PC-9 (cell line): ENCODE measurements around the gene VPS37B. TPM values are rescaled to one million over a fixed set of nuclear protein-coding genes. Genes with fewer than 3 reads are reported as not detected.

Experiments used
- BruUV-seq: library from RNA; stranded (reverse); fragments of 400-500 nt; replicated peaks from 2 replicates; lab custom pipeline; 2021; lab: Mats Ljungman, UMichigan
- CTCF ChIA-PET: fragments of 300-600 bp; sonication (Branson Sonifier 250); formaldehyde crosslinking; loops from one replicate; lab custom pipeline; 2022; ENCODE audit warnings: antibody characterized with exemption; lab: Charles Lee
- POLR2A ChIA-PET: fragments of 300-600 bp; sonication (Branson Sonifier 250); formaldehyde crosslinking; loops from one replicate; lab custom pipeline; 2022; ENCODE audit warnings: antibody characterized with exemption; ENCODE audit not compliant: unreplicated experiment; lab: Charles Lee
- DNase-seq, 2 experiments: peaks; one replicate each; pipeline versions ENCODE4 v3.0.0 to v3.0.0-alpha.2; 2015 to 2022; ENCODE audit warnings: mixed read lengths in 1 of 2
- H2AFZ ChIP-seq: fragments of 200-600 bp; sonication (generic); 2 replicates; pipeline ENCODE4 v1.8.1; 2017; ENCODE audit warnings: antibody characterized with exemption
- H3F3A ChIP-seq: fragments of 200-600 bp; sonication (generic); 2 replicates; pipeline ENCODE4 v1.8.1; 2017; ENCODE audit warnings: antibody characterized with exemption, mild to moderate bottlenecking, low read depth; ENCODE audit not compliant: insufficient read depth
- H3K27ac ChIP-seq: fragments of 200-600 bp; sonication (generic); 2 replicates; pipeline ENCODE4 v1.6.1; 2016; ENCODE audit warnings: mixed run types
- H3K27me3 ChIP-seq: fragments of 200-600 bp; sonication (generic); 2 replicates; pipeline ENCODE4 v1.6.1; 2016; ENCODE audit warnings: low read depth, mixed run types; ENCODE audit not compliant: insufficient read depth
- H3K36me3 ChIP-seq: fragments of 200-600 bp; sonication (generic); 2 replicates; pipeline ENCODE4 v1.6.1; 2016; ENCODE audit warnings: low read depth, mixed run types
- H3K4me1 ChIP-seq: fragments of 200-600 bp; sonication (generic); replicated peaks from 2 replicates; pipeline ENCODE4 v1.6.1; 2016; ENCODE audit warnings: mixed run types; ENCODE audit not compliant: insufficient read depth
- H3K4me2 ChIP-seq: fragments of 200-600 bp; sonication (generic); 2 replicates; pipeline ENCODE4 v1.6.1; 2017; ENCODE audit warnings: mixed run types
- H3K4me3 ChIP-seq: fragments of 200-600 bp; sonication (generic); 2 replicates; pipeline ENCODE4 v1.6.1; 2016; ENCODE audit warnings: mixed run types
- H3K79me2 ChIP-seq: fragments of 200-600 bp; sonication (generic); 2 replicates; pipeline ENCODE4 v1.6.1; 2017; ENCODE audit warnings: low read depth, mixed run types
- H3K9me2 ChIP-seq: fragments of 200-600 bp; sonication (generic); 2 replicates; pipeline ENCODE4 v1.8.1; 2017; ENCODE audit warnings: mild to moderate bottlenecking; ENCODE audit not compliant: insufficient read depth
- H3K9me3 ChIP-seq: fragments of 200-600 bp; sonication (generic); 2 replicates; pipeline ENCODE4 v1.8.1; 2016; ENCODE audit warnings: low read depth; ENCODE audit not compliant: insufficient read depth
- H4K20me1 ChIP-seq: fragments of 200-600 bp; sonication (generic); 2 replicates; pipeline ENCODE4 v1.8.1; 2017; ENCODE audit not compliant: insufficient read depth
- EZH2 ChIP-seq: fragments of 200-600 bp; sonication (generic); IDR thresholded peaks from 2 replicates; pipeline ENCODE4 v1.8.0; 2017; ENCODE audit warnings: antibody characterized with exemption, low read depth
- intact Hi-C: fragments of 100-400 bp; cut with micrococcal nuclease; formaldehyde crosslinking; loops from one replicate; pipeline ENCODE4 v1.10.0; 2022; ENCODE audit not compliant: unreplicated experiment
- total RNA-seq: library from RNA; stranded (reverse); gene quantifications from 2 replicates; pipeline ENCODE4 v1.2.3, GENCODE V29; 2021
- TF ChIP-seq, protein P1 (sequence below): fragments of 200-600 bp; sonication (generic); conservative IDR thresholded peaks from 2 replicates; pipeline ENCODE4 v1.6.1; 2017; ENCODE audit warnings: mixed run types, antibody characterized with exemption, mild to moderate bottlenecking, moderate library complexity

The VPS37B gene
- total RNA-seq, 1 experiment from 2014 or later = 51.4 TPM

DNA sequence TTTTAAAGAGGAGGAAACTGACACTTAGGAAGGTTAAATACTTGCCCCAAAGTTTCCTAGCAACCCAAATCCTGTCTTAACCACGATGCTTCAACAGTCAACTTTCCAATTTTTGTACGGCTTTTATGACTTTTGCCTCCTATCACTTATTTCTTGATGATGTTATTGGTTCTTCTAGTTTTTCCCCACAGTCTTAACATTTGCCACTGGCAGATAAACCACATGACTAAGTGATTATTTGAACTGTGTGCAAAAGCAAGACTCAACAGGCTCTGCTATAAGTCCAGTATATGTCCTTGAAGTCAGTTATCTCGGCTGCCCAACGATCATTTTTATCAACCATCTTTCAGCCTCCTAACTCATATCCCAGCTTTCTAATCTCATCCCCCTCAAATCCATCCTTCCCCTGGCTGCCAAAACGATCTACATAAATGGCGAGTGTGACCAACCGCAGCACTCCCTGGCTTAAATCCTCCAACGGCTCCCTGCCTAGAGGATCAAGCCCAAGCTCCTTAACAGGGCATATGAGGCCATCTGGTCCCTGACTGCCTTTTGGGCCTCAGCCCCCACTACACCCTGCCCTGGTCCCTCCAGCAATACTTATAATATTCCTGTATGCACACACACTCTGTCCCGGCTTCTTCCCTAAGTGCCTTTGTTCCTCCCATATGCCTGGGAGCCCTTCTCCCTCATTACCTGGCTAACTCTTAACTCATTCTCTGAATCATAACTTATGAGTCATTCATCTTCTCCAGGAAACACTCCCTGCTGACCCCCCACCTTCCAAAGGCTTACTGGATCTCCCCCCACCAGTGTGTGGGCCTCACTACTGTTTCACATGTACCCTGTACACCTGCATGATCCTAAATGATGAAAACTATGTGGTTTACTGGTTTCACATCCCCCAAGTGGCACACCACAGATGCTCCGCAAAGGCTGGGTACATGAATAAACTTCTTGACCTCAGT is 8.8 kb downstream of the VPS37B start:
- no peaks in the 10 kb centered on the region for H3K27me3 ChIP-seq
- ChIA-PET POLR2A (no interaction called here), CTCF (interaction anchor here (0.8 kb wide), 1 partner anchor 57 kb away, joined by 3 read pairs; no protein-coding TSS in a partner anchor)
- H3K79me2 ChIP-seq = peaks cover 91% of the 10 kb centered on the region
- no peaks in the 10 kb centered on the region for H3K9me3 ChIP-seq
- peak overlapping the region; percentile 97 for H3K27ac ChIP-seq
- peaks cover 74% of the 10 kb centered on the region for H3K4me1 ChIP-seq
- intact Hi-C loops = loop anchor here (1.0 kb wide), 1 partner anchor 15 kb away; no protein-coding TSS in a partner anchor
- H2AFZ ChIP-seq = no peak overlapping the region
- H4K20me1 ChIP-seq = peaks cover 17% of the 10 kb centered on the region; the same call in 1 of the 2 replicates
- H3K36me3 ChIP-seq = no peaks in the 10 kb centered on the region
- DNase-seq = peak; percentile 66 to 91
- BruUV-seq = no TSS peak
- TF ChIP-seq EZH2 = no peak
- TF ChIP-seq, protein P1, sequence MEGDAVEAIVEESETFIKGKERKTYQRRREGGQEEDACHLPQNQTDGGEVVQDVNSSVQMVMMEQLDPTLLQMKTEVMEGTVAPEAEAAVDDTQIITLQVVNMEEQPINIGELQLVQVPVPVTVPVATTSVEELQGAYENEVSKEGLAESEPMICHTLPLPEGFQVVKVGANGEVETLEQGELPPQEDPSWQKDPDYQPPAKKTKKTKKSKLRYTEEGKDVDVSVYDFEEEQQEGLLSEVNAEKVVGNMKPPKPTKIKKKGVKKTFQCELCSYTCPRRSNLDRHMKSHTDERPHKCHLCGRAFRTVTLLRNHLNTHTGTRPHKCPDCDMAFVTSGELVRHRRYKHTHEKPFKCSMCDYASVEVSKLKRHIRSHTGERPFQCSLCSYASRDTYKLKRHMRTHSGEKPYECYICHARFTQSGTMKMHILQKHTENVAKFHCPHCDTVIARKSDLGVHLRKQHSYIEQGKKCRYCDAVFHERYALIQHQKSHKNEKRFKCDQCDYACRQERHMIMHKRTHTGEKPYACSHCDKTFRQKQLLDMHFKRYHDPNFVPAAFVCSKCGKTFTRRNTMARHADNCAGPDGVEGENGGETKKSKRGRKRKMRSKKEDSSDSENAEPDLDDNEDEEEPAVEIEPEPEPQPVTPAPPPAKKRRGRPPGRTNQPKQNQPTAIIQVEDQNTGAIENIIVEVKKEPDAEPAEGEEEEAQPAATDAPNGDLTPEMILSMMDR = no peak
- H3K4me3 ChIP-seq = peak overlapping the region; percentile 48; the same call in 1 of the 2 replicates
- peaks cover 57% of the 10 kb centered on the region for H3F3A ChIP-seq
- H3K4me2 ChIP-seq = peak overlapping the region; percentile 85
- no peaks in the 10 kb centered on the region for H3K9me2 ChIP-seq

DNA sequence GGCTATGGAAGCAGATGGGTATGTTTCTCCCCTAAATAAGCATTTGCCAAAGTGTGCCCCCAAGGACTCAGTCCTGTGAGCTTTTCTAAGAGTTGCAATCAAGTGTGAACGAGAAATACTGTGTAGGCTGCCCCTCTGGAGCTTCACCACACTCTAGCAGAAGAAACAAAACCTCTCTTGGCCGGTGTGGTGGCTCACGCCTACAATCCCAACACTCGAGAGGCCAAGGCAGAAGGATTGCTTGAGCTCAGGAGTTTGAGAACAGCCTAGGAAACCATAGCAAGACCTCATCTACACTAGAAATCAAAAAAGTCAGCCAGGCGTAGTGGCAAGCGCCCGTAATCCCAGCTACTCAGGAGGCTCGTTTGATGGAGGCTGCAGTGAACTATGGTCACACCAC is 9.8 kb downstream of the VPS37B start:
- CTCF ChIA-PET = no interaction called here
- POLR2A ChIA-PET = no interaction called here
- Histone ChIP-seq H3K4me1 (peaks cover 64% of the 10 kb centered on the region), H3K4me2 (peak overlapping the region; percentile 85), H3K27ac (peak overlapping the region; percentile 97), H3K36me3 (no peaks in the 10 kb centered on the region), H3K4me3 (no peak overlapping the region; the same call in 1 of the 2 replicates), H3K27me3 (no peaks in the 10 kb centered on the region), H3F3A (peaks cover 48% of the 10 kb centered on the region), H3K9me2 (no peaks in the 10 kb centered on the region), H2AFZ (no peak overlapping the region), H4K20me1 (peaks cover 22% of the 10 kb centered on the region; the same call in 1 of the 2 replicates), H3K9me3 (no peaks in the 10 kb centered on the region), H3K79me2 (peaks cover 91% of the 10 kb centered on the region)
- intact Hi-C loops = no loop called here
- no peak for TF ChIP-seq EZH2
- BruUV-seq = no TSS peak
- peak in 1 of 2 experiments; percentile 24 for DNase-seq

DNA sequence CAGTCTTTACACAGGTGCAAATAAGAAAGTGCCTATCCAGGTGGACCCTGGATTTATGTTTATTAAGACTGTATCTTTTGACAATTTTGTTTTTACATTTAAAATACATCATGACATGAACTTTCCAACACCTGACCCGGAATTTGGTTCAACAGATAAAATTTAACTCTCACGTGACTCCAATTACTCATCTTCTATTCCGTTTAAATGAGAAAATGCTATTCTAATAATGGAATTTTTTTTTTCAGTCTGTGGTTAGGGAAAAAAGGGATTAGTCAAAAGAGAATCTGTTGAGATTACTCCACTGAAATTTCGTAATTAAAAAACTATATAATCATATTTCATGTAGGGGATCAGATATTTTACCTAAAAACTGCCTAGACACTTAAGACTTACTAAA is 11.1 kb downstream of the VPS37B start:
- Histone ChIP-seq H3K4me1 (peaks cover 51% of the 10 kb centered on the region), H4K20me1 (peaks cover 33% of the 10 kb centered on the region; the same call in 1 of the 2 replicates), H3K9me3 (no peaks in the 10 kb centered on the region), H3K9me2 (no peaks in the 10 kb centered on the region), H3K36me3 (peaks cover 7% of the 10 kb centered on the region; the same call in 1 of the 2 replicates), H3F3A (peaks cover 35% of the 10 kb centered on the region), H3K79me2 (peaks cover 91% of the 10 kb centered on the region), H3K27me3 (no peaks in the 10 kb centered on the region), H3K4me3 (no peak overlapping the region), H2AFZ (no peak overlapping the region), H3K27ac (peak overlapping the region; percentile 38; the same call in 1 of the 2 replicates), H3K4me2 (no peak overlapping the region)
- intact Hi-C loops = no loop called here
- BruUV-seq = no TSS peak
- DNase-seq = no peak
- TF ChIP-seq EZH2 = no peak
- TF ChIP-seq, protein P1 = no peak
- POLR2A ChIA-PET = no interaction called here
- CTCF ChIA-PET = no interaction called here
